HG02852 (cell line): Measurements from ENCODE around the gene MXRA8.

ENCODE experiments used
- ATAC-seq: cut with Tn5 transposase; IDR thresholded peaks from one replicate; pipeline ENCODE4 v1.9.1; 2021; ENCODE audit warnings: mild to moderate bottlenecking, moderate library complexity; ENCODE audit not compliant: unreplicated experiment

MXRA8 gene

DNA sequence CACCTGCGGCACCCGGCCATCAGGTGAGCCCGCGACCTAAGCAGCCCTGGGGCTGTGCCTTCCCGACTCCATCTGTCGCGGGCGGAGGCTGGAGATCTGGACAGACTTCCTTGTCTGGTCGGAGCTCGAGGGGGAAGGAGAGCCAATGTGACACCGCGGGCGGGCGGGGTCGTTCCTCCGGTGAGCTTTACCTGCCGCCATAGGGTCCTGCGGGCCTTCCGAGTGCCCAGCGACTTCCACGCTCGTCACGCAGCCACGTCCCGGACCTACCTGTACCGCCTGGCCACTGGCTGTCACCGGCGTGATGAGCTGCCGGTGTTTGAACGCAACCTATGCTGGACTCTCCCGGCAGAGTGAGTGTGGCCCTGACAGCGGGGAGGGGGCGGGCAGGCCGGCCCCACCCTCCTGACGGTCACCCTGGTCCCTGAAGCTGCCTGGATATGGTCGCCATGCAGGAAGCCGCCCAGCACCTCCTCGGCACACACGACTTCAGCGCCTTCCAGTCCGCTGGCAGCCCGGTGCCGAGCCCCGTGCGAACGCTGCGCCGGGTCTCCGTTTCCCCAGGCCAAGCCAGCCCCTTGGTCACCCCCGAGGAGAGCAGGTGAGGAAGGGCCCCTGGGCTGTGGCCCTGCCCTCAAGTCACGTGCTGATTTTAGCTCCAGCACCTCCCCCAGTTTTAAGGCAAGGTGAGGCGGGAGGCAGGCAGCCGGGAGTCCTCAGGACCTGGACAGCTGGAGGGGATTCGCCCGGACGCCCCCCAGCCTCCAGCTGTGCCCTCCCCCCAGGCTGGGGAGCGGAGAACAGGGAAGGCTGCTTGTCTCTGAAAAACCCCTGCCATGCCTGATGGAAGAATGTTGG lies 48.9 kb downstream of the MXRA8 start:
- no peak for ATAC-seq

DNA sequence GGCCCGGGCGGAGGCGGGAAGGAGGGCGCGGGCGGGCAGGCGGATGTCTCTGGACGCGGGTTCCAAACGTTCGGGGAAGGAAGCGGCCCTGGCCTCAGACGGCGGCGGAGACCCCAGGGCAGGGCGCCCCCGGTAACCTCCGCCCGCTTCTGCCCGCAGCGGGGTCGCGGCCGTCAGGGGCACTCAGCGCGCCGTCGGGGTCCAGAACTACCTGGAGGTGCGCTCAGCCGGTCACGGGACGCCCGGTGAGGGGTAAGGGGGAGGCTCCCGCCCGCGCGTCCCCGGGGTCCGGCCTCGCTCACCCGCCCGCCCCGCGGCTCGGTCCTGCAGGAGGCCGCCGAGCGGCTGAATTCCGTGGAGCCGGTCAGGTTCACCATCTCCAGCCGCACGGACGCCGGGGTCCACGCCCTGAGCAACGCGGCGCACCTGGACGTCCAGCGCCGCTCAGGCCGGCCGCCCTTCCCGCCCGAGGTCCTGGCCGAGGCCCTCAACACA lies 49.6 kb downstream of the MXRA8 start:
- peak; percentile 1 for ATAC-seq

DNA sequence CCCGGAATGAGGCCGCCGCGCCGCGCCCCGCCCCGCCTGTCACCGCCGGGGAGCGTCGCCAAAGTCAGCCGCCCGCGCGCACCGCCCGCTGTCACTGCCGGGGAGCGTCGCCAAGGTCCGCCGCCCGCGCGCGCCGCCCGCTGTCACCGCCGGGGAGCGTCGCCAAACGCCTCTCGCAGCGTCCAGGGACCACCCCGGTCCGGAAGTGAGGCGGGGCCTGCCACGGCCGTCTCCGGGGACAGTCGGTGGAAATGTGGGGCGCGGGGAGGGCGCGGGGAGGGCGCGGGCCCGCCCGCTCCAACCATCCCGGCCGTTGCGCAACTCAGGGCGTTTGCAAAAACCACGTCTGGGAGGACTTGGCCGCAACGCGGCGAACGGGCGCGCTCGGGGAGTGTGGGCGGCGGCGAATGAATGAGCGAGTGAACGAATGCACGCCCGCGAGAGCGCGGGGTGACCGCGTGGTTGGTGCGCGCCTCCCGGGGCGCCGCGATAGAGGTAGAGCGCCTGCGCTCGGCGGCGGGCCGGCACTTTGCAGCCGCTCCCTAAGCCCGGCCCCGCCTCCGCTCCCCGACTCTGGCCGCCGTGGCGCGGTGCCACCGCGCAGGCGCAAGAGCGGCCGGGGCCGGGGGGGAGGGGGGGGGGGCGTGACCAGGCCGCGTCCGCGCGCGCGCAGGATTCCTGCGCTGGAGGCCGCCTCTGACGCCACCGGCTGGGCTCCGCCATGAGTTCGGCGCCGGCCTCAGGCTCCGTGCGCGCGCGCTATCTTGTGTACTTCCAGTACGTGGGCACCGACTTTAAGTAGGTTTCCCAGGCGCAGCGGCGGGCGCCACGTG lies 50.2 kb downstream of the MXRA8 start, which contains the start of the genes ACAP3 and PUSL1:
Gene ACAP3 (minus strand): TSS at position 8 of the 833 bp plus-strand sequence. CDS start 115 bp downstream, outside the sequence.
Gene PUSL1 (plus strand): TSS at position 675 of the 833 bp plus-strand sequence. CDS start 47 bp downstream, at position 722.
- ATAC-seq, result peak; percentile 60

DNA sequence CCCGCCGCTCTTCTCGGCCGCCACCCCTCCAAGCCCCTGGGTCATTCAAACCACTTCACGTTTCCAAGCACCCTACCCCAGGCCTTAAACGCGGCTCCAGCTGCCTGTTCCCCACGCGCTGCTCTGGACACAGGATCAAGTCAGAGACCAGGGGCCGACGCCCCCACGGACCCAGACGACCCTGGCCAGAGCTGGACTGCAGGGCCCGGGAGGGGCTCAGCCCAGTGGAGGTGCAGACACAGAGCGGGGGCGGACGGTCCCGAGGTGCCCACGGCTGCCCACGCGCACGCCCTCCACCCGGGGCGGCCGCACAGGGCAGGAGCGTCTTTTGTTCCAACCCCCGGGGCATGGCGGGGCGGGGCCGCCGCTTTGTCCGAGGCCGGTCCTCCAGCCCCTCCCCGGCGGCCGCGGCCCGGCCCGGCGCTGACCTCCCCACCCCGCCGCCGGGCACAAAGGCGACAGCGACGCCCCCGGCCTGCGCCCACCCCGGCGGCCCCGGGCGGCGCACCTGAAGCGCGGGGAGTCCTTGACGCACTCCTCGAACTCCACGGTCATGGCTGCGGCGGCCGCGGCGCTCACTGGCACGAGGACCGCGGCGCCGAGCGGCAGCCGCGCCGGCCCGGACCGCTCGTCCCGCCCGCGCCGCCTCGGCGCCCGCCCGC lies 51.0 kb downstream of the MXRA8 start:
- peak; percentile 2 for ATAC-seq

DNA sequence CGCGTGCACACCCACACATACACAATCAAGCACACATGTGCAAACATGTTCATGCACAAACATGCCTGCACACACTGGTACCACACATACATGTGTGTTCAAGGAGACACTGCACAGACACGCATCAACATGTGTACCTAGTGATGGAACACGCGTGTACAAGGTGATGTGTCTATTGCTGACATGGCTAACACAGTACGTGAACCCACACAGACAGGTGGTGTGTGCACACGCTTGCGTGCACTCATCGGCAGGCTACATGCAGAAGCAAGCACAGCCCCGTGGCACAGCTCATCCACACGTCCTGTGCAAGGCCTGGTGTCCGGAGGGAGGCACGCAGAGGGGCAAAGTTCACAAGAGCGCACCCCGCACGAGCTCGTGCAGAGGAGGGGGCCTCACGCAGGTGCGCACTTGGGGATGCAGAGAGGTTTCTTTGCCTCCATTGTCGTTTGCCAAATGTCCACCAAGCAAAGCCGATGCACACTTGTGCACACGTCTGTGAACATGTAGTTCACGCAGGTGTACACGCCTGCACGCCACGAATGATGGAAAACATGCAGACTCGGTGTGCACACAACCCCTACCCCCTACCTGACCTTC lies 51.6 kb downstream of the MXRA8 start:
- no peak for ATAC-seq

DNA sequence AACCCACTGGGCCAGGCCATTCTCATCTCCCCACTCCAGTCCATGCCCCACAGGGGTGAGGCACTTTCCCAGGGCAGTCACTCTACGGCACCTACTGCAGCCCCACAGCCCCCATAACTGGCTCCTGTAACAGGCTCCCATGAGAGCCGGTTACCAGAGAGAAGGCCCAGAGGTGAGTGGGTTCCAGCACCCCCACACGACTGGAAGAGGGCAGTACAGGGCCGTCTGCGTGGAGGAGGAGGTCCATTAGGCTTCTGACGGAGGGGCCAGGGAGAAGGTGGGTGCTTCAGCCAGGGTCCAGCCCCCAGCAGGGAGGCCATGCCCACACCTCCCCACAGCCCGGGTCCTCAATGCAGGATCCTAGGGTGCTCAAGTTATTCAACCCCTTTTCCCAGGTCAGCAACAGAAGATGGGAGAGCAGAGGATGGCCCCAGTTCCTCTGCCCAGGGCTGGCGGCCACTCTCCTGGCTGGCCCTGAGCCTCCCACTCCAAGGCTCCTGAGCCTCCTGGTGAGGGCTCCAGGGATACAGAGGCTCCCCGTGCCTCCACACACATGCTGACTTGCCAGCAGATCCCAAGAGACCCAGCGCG lies 52.2 kb downstream of the MXRA8 start:
- no peak for ATAC-seq

DNA sequence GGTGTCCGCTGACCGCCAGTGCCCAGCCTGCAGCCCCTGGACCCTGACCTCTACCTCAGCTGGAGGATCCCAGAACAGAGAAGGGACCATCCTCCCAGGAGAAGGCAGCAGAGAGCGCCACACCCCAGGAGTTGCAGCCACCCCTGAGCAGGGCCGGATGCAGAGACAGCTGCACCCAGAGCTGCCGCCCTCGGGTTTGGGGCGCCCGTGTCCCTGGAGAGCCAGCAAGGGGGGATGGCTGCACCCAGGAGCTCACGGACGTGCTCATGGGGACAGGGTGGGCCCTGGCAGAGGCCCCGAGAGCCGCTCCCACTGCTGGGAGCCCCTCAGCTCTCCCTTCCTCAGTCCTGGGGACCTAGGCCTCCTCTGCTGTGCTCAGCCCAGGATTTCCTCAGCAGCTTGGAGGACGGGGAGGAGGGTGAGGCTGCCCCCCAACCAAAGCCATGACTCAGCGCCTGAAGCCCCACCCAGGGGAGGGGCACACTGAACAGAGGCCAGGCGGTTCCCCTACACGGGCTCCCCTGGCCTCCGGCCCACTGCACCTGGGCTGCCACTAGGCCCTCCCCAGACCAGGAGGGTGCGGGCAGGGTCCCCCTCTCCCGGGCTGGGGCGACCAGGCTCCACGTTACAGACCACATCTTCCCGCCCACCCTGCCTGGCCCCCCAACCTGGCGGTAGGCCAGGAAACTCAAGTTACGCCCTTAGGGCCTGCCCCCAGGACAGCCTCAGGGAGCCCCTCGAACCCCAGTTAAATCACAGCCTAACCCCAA lies 52.9 kb downstream of the MXRA8 start:
- no peak for ATAC-seq

DNA sequence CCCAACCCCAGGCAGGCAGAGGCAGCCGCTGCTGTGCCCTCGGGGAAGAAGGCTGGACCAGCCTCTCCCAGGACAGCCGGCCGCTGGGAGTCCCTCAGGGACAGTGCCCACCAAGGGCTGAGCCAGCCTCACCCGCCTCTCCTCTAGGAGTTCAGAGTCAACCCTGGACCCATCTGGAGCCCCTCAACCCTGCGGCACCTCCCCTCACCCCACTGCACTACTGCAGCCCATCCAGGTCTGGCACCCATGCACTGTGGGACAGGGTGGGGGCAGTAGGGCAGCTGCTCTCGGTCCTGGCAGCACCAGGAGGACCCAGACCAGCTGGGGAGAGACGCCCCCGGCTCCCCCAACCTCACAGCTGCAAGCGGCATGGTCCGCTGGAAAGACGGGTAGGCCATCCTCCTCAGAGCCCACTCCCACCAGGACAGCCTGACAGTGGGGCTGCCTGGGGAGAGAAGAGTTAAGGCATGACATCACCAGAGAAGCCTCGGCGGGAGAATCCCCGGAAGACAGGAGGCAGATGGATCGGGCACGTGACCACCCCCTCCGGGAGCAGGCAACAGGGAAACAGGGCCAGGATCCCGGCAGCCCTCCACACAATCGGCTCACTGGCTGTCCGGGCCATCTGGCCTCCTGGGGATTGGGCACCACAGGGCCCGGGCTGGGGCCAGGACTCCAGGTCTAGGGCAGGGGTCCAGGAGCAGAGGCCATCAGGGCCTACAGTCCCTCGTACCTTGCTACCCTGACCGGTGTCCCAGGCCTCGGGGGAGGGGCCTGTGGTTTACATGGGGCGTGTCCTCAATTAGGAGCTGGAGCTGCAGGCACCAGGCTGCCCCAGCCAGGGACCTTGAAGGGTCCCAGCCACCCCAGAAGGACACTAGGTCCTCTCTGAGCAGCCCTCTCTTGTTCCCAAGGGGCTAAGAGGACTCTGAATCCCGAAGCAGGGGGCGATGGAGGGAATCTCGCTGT lies 53.7 kb downstream of the MXRA8 start:
- ATAC-seq, result no peak

DNA sequence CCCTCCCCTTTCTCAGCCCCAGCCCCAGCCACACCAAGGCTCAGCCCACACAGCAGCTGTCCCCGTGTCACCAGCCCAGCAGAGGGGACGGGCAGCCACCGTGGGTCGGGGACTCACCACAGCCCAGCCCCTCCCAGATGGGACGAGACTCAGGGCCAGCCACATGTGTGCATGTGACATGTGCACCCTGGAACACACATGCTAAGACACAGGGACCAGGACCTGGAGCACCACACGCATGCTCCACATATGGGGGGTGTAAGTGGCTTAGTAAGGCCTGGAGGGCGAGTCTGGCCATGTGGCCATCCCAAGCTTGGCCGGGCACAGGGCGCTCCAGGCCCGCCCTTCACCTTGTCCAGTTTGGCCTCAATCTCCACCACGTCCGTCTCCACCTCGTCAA lies 54.6 kb downstream of the MXRA8 start:
- ATAC-seq, result no peak

DNA sequence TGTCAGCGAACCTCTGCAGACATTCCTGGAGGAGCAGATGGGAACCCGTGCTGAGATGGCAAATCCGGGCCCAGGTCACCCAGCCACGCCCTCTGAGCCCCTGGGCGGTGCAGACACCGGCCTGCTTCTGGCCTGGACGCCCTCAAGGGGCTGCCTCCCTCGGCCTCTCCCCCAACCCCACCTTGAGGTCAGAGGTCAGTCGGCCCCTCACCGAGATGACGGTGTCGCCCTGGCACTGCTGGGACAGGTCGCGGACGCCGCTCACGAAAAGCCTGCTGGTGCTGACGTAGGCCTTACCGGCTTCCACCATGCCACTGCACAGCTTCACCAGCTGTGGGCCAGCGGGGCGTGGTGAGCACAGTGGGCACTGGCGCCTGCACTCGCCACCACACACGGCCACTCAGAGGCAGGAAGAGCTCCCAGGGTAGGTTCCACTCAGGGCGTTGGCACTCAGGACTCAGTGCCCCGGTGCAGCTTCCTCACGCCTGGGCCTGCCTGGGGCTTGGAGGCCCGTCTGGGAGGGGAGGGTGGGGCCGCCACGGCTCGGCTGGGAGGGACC lies 55.3 kb downstream of the MXRA8 start:
- ATAC-seq, result no peak
